Measurements from ENCODE around the gene DLEC1. TPM values are rescaled to one million over a fixed set of nuclear protein-coding genes. Genes with fewer than 3 reads are reported as not detected.
"Not testable (repeated sequence)": the region's sequence is repeated elsewhere in the genome, so short reads cannot be mapped to it uniquely, and the experiment has no call there.

DLEC1 gene
- total RNA-seq, 2 donors from 2014 or later: 3.9 to 6.0 TPM

GRCh38 chr3:38135621-38136277 lies 96.7 kb downstream of the DLEC1 start:
- not testable (repeated sequence) for H3K9me3 Mint-ChIP-seq; H3K4me1 ChIP-seq (ENCODE audit: control insufficient read depth, insufficient read depth, low read length); H3K9me3 ChIP-seq (ENCODE audit: control insufficient read depth, low read length); H3K27me3 Mint-ChIP-seq (ENCODE audit: insufficient read depth); H3K27ac ChIP-seq (ENCODE audit: low read depth, low read length); H3K27me3 ChIP-seq (ENCODE audit: control insufficient read depth, insufficient read depth, low read length, poor library complexity, severe bottlenecking)
- Histone ChIP-seq H3K36me3 (ENCODE audit: control insufficient read depth, insufficient read depth, low read length) (peaks cover 38% of the 10 kb centered on the region), H3K9ac (ENCODE audit: extremely low read depth, low read length, poor library complexity, severe bottlenecking) (peak overlapping the region; percentile 87), H3K4me3 (ENCODE audit: low read length) (peak overlapping the region; percentile 95)
- peak overlapping the region; percentile 85 for H3K4me3 Mint-ChIP-seq
- 78 to 81% methylated on average over 6 to 10 of the region's 10 CpGs for WGBS, 2 experiments (ENCODE audit: insufficient coverage in 1 of 2, insufficient read length in 1 of 2)
- peak overlapping the region; percentile 87 for H3K27ac Mint-ChIP-seq
- H3K4me1 Mint-ChIP-seq: peaks cover 30% of the 10 kb centered on the region
- H3K36me3 Mint-ChIP-seq (ENCODE audit: low read depth): peaks cover 26% of the 10 kb centered on the region
- DNase-seq: peak; percentile 42

GRCh38 chr3:38136393-38136776 lies 97.4 kb downstream of the DLEC1 start:
- Mint-ChIP-seq H3K36me3 (ENCODE audit: low read depth) (peaks cover 27% of the 10 kb centered on the region), H3K27me3 (ENCODE audit: insufficient read depth) (no peaks in the 10 kb centered on the region), H3K4me3 (peak overlapping the region; percentile 85), H3K9me3 (no peaks in the 10 kb centered on the region), H3K27ac (peak overlapping the region; percentile 87), H3K4me1 (peaks cover 31% of the 10 kb centered on the region)
- H3K9me3 ChIP-seq (ENCODE audit: control insufficient read depth, low read length): no peaks in the 10 kb centered on the region
- H3K36me3 ChIP-seq (ENCODE audit: control insufficient read depth, insufficient read depth, low read length): peaks cover 38% of the 10 kb centered on the region
- TF ChIP-seq CTCF (conservative IDR thresholded peaks at IDR 0.05): no peak
- peak overlapping the region; percentile 57 for H3K27ac ChIP-seq (ENCODE audit: low read depth, low read length)
- peak overlapping the region; percentile 87 for H3K9ac ChIP-seq (ENCODE audit: extremely low read depth, low read length, poor library complexity, severe bottlenecking)
- peaks cover 9% of the 10 kb centered on the region for H3K4me1 ChIP-seq (ENCODE audit: control insufficient read depth, insufficient read depth, low read length)
- DNase-seq: no peak
- WGBS, 2 experiments (ENCODE audit: insufficient coverage in 1 of 2, insufficient read length in 1 of 2): 0% methylated on average over 16 to 20 of the region's 20 CpGs
- peak overlapping the region; percentile 95 for H3K4me3 ChIP-seq (ENCODE audit: low read length)
- H3K27me3 ChIP-seq (ENCODE audit: control insufficient read depth, insufficient read depth, low read length, poor library complexity, severe bottlenecking): no peaks in the 10 kb centered on the region

- Mint-ChIP-seq H3K27ac (peak within 1 kb of the TSS; percentile 92), H3K4me3 (peak within 1 kb of the TSS; percentile 85), H3K9me3 (no peaks in the 10 kb centered on the region), H3K36me3 (ENCODE audit: low read depth) (peaks cover 25% of the 10 kb centered on the region), H3K27me3 (ENCODE audit: insufficient read depth) (no peaks in the 10 kb centered on the region), H3K4me1 (peaks cover 31% of the 10 kb centered on the region)
- DNase-seq: peak; percentile 100
- TF ChIP-seq CTCF (conservative IDR thresholded peaks at IDR 0.05): no peak
- Histone ChIP-seq H3K9me3 (ENCODE audit: control insufficient read depth, low read length) (no peaks in the 10 kb centered on the region), H3K9ac (ENCODE audit: extremely low read depth, low read length, poor library complexity, severe bottlenecking) (peak within 1 kb of the TSS; percentile 87), H3K27me3 (ENCODE audit: control insufficient read depth, insufficient read depth, low read length, poor library complexity, severe bottlenecking) (no peaks in the 10 kb centered on the region), H3K4me1 (ENCODE audit: control insufficient read depth, insufficient read depth, low read length) (peaks cover 9% of the 10 kb centered on the region), H3K36me3 (ENCODE audit: control insufficient read depth, insufficient read depth, low read length) (peaks cover 34% of the 10 kb centered on the region), H3K27ac (ENCODE audit: low read depth, low read length) (peak within 1 kb of the TSS; percentile 76), H3K4me3 (ENCODE audit: low read length) (peak within 1 kb of the TSS; percentile 95)
- WGBS, 2 experiments (ENCODE audit: insufficient coverage in 1 of 2, insufficient read length in 1 of 2): 0 to 1% methylated on average over 29 to 66 of the region's 66 CpGs
These were observed 98.0 kb downstream of the DLEC1 start, which contains the start of gene ACAA1 for GRCh38 chr3:38136777-38137614. Gene ACAA1, minus strand, starts transcription at chr3:38137127. Its CDS starts 92 bp downstream, at chr3:38137035.

Data from endodermal cell (in vitro differentiated cells).